ENCODE results near the gene GCG.

GCG gene

GRCh38 chr2:162148956-162149355 is 3.1 kb downstream of the GCG start:
- Histone ChIP-seq H3K27me3 (ENCODE audit: control insufficient read depth, insufficient read depth, low read length) (peaks cover 3% of the 10 kb centered on the region), H3K9me3 (ENCODE audit: control insufficient read depth, insufficient read depth, low read length) (no peaks in the 10 kb centered on the region), H3K4me1 (ENCODE audit: control insufficient read depth, insufficient read depth, low read length) (peaks cover 3% of the 10 kb centered on the region), H3K4me3 (ENCODE audit: low read depth, low read length) (no peak overlapping the region), H3K9ac (ENCODE audit: low read depth, low read length) (no peak overlapping the region), H3K36me3 (ENCODE audit: control insufficient read depth, insufficient read depth, low read length) (no peaks in the 10 kb centered on the region)

GRCh38 chr2:162143969-162144368 is 8.1 kb downstream of the GCG start:
- H3K4me3 ChIP-seq (ENCODE audit: low read depth, low read length) = no peak overlapping the region
- H3K9ac ChIP-seq (ENCODE audit: low read depth, low read length) = no peak overlapping the region
- H3K27me3 ChIP-seq (ENCODE audit: control insufficient read depth, insufficient read depth, low read length) = no peaks in the 10 kb centered on the region
- H3K4me1 ChIP-seq (ENCODE audit: control insufficient read depth, insufficient read depth, low read length) = no peaks in the 10 kb centered on the region
- H3K9me3 ChIP-seq (ENCODE audit: control insufficient read depth, insufficient read depth, low read length) = no peaks in the 10 kb centered on the region
- H3K36me3 ChIP-seq (ENCODE audit: control insufficient read depth, insufficient read depth, low read length) = no peaks in the 10 kb centered on the region

GRCh38 chr2:162138310-162138709 is 13.7 kb downstream of the GCG start:
- Histone ChIP-seq H3K4me3 (ENCODE audit: low read depth, low read length) (no peak overlapping the region), H3K9ac (ENCODE audit: low read depth, low read length) (no peak overlapping the region), H3K9me3 (ENCODE audit: control insufficient read depth, insufficient read depth, low read length) (no peaks in the 10 kb centered on the region), H3K4me1 (ENCODE audit: control insufficient read depth, insufficient read depth, low read length) (no peaks in the 10 kb centered on the region), H3K36me3 (ENCODE audit: control insufficient read depth, insufficient read depth, low read length) (no peaks in the 10 kb centered on the region), H3K27me3 (ENCODE audit: control insufficient read depth, insufficient read depth, low read length) (no peaks in the 10 kb centered on the region)

DNA sequence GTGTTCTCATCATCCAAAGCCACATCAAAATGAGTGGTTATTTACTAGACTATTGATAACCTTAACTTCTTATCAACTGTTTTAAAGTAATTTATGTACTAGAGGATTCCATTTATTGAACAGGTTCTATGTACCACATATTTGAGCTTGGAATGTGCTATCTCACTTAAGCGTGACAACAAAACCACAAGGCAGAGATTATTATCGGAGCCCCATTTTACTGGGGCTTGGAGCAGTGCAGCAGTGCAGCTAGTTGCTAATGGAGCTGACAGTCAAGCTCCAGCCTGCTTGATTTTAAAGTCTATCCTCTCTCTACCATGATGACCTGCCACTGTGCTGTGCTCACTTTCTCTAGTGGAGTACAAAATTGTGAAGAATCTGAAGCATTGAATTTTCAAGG is 24.6 kb downstream of the GCG start:
- Histone ChIP-seq H3K4me3 (ENCODE audit: low read depth, low read length) (no peak overlapping the region), H3K9ac (ENCODE audit: low read depth, low read length) (no peak overlapping the region), H3K4me1 (ENCODE audit: control insufficient read depth, insufficient read depth, low read length) (no peaks in the 10 kb centered on the region), H3K27me3 (ENCODE audit: control insufficient read depth, insufficient read depth, low read length) (no peaks in the 10 kb centered on the region), H3K36me3 (ENCODE audit: control insufficient read depth, insufficient read depth, low read length) (no peaks in the 10 kb centered on the region), H3K9me3 (ENCODE audit: control insufficient read depth, insufficient read depth, low read length) (no peaks in the 10 kb centered on the region)

- Histone ChIP-seq H3K9me3 (ENCODE audit: control insufficient read depth, insufficient read depth, low read length) (no peaks in the 10 kb centered on the region), H3K9ac (ENCODE audit: low read depth, low read length) (no peak overlapping the region), H3K4me1 (ENCODE audit: control insufficient read depth, insufficient read depth, low read length) (no peaks in the 10 kb centered on the region), H3K36me3 (ENCODE audit: control insufficient read depth, insufficient read depth, low read length) (no peaks in the 10 kb centered on the region), H3K4me3 (ENCODE audit: low read depth, low read length) (no peak overlapping the region), H3K27me3 (ENCODE audit: control insufficient read depth, insufficient read depth, low read length) (no peaks in the 10 kb centered on the region)
Observed at GRCh38 chr2:162126527-162126926, 25.5 kb downstream of the GCG start.

DNA sequence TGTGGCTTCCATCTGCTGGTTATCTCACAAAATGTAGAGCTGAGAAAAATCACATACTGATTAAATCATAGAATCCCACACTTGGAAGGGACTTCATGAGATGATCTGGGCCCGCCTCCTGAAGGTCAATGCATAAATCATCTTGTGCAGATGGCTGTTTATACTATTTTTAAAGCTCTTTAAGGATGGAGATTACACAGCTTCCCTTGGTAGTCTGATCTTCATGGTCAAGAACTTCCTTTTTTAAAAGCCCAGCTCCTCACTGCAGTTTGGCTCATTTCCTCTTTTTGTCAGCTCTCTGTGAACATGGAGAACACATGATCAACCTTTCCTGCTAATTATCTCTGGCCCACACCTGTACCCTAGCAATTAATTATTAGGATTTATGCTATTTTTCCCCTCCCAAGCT is 25.9 kb downstream of the GCG start:
- H3K9ac ChIP-seq (ENCODE audit: low read depth, low read length) = no peak overlapping the region

GRCh38 chr2:162125138-162125537 is 26.9 kb downstream of the GCG start:
- Histone ChIP-seq H3K36me3 (ENCODE audit: control insufficient read depth, insufficient read depth, low read length) (no peaks in the 10 kb centered on the region), H3K4me1 (ENCODE audit: control insufficient read depth, insufficient read depth, low read length) (no peaks in the 10 kb centered on the region), H3K9me3 (ENCODE audit: control insufficient read depth, insufficient read depth, low read length) (no peaks in the 10 kb centered on the region), H3K9ac (ENCODE audit: low read depth, low read length) (no peak overlapping the region), H3K4me3 (ENCODE audit: low read depth, low read length) (no peak overlapping the region), H3K27me3 (ENCODE audit: control insufficient read depth, insufficient read depth, low read length) (no peaks in the 10 kb centered on the region)

More for the DNA sequence above, 25.9 kb downstream of the GCG start:
- H3K27me3 ChIP-seq (ENCODE audit: control insufficient read depth, insufficient read depth, low read length) = no peaks in the 10 kb centered on the region
- no peaks in the 10 kb centered on the region for H3K9me3 ChIP-seq (ENCODE audit: control insufficient read depth, insufficient read depth, low read length)
- H3K4me1 ChIP-seq (ENCODE audit: control insufficient read depth, insufficient read depth, low read length) = no peaks in the 10 kb centered on the region
- H3K4me3 ChIP-seq (ENCODE audit: low read depth, low read length) = no peak overlapping the region
- no peaks in the 10 kb centered on the region for H3K36me3 ChIP-seq (ENCODE audit: control insufficient read depth, insufficient read depth, low read length)

- Histone ChIP-seq H3K27me3 (ENCODE audit: control insufficient read depth, insufficient read depth, low read length) (no peaks in the 10 kb centered on the region), H3K4me3 (ENCODE audit: low read depth, low read length) (no peak overlapping the region), H3K9me3 (ENCODE audit: control insufficient read depth, insufficient read depth, low read length) (no peaks in the 10 kb centered on the region), H3K36me3 (ENCODE audit: control insufficient read depth, insufficient read depth, low read length) (no peaks in the 10 kb centered on the region), H3K9ac (ENCODE audit: low read depth, low read length) (no peak overlapping the region), H3K4me1 (ENCODE audit: control insufficient read depth, insufficient read depth, low read length) (no peaks in the 10 kb centered on the region)
Observed at GRCh38 chr2:162123806-162124758, 28.0 kb downstream of the GCG start.

DNA sequence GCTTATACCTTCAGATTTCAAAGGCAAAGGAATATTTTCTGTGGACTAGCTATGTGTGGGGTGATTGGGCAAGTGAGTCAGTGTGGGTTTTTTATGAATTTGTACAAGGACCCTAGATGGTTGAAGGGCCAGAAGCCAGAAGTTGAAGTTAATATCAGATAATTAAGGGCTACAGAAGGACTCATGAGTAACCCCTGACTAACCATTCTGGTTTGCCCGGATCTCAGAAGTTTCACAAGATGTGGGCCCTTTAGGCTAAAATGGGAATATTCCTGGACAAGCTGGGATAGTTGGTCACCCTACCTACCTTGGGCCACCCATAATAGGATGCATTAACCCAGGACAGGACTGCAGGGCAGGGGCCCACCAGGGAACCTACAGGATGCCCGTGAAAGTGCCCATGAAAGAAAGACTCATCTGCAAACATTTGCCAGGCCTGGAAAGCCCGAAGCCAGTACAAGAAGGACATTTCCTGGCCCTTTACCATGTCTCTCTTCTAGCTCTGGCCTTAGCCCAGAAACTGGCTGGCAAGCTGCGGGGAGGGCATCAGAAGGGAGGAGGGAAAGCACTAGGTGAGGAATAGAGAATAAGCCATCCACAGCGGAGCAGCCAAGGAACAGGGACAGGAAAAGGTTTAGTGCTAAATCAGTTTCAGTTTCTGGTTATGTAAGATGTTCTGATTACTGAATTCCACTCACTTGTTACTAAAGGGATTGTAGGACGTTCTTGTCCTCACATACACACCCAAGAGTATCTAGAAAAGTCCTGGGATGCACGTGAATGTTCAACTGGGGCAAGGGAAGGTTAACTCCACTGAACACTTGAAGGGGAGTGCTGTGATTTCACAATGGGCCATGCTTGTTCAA is 33.6 kb downstream of the GCG start:
- H3K9me3 ChIP-seq (ENCODE audit: control insufficient read depth, insufficient read depth, low read length) = no peaks in the 10 kb centered on the region
- no peak overlapping the region for H3K4me3 ChIP-seq (ENCODE audit: low read depth, low read length)
- no peak overlapping the region for H3K9ac ChIP-seq (ENCODE audit: low read depth, low read length)
- no peaks in the 10 kb centered on the region for H3K4me1 ChIP-seq (ENCODE audit: control insufficient read depth, insufficient read depth, low read length)
- no peaks in the 10 kb centered on the region for H3K36me3 ChIP-seq (ENCODE audit: control insufficient read depth, insufficient read depth, low read length)
- H3K27me3 ChIP-seq (ENCODE audit: control insufficient read depth, insufficient read depth, low read length) = no peaks in the 10 kb centered on the region

DNA sequence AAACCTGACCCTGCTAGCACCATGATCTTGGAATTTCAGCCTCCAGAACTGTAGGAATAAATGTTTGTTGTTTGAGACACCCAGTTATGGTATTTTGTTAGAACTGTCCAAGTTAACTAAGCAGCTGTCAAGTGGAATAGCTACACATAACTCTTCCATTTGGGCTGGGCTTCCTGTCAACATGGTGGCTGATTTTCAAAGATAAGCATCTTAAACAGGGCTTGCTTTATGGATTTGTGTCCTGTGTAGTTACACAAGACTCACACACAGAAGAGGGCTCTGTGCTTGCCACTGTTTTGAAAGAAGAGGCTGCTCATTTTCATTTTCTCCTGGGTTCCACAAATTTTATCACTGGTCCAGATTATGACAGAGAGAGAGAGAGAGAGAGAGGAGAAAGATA is 35.7 kb downstream of the GCG start:
- H3K27me3 ChIP-seq (ENCODE audit: control insufficient read depth, insufficient read depth, low read length) = no peaks in the 10 kb centered on the region
- H3K4me3 ChIP-seq (ENCODE audit: low read depth, low read length) = no peak overlapping the region
- no peaks in the 10 kb centered on the region for H3K36me3 ChIP-seq (ENCODE audit: control insufficient read depth, insufficient read depth, low read length)
- no peaks in the 10 kb centered on the region for H3K9me3 ChIP-seq (ENCODE audit: control insufficient read depth, insufficient read depth, low read length)
- H3K9ac ChIP-seq (ENCODE audit: low read depth, low read length) = no peak overlapping the region
- H3K4me1 ChIP-seq (ENCODE audit: control insufficient read depth, insufficient read depth, low read length) = no peaks in the 10 kb centered on the region

- Histone ChIP-seq H3K4me3 (ENCODE audit: low read depth, low read length) (no peak overlapping the region), H3K27me3 (ENCODE audit: control insufficient read depth, insufficient read depth, low read length) (no peaks in the 10 kb centered on the region), H3K9ac (ENCODE audit: low read depth, low read length) (no peak overlapping the region), H3K9me3 (ENCODE audit: control insufficient read depth, insufficient read depth, low read length) (no peaks in the 10 kb centered on the region), H3K4me1 (ENCODE audit: control insufficient read depth, insufficient read depth, low read length) (no peaks in the 10 kb centered on the region), H3K36me3 (ENCODE audit: control insufficient read depth, insufficient read depth, low read length) (no peaks in the 10 kb centered on the region)
Observed at GRCh38 chr2:162115076-162115475, 37.0 kb downstream of the GCG start.
